Stimulated activated effector memory CD8-positive, alpha-beta T cell treated with anti-CD3 and anti-CD28 coated beads, Interleukin-12 subunit alpha, Interleukin-12 subunit beta, amount 100 ng/mL, for 72 hours (primary cell): ENCODE measurements around the gene KDM4C.

Source experiments
- ATAC-seq: fragments of 150-1000 bp; cut with Tn5 transposase; 2 replicates; pipeline ENCODE4 v1.10.0; 2021
- DNase-seq, 2 donors: peaks; one replicate each; pipeline ENCODE4 v3.0.0; 2021 to 2022; ENCODE audit warnings: low spot score in 2 of 2
- H3K27ac Mint-ChIP-seq: one replicate; pipeline ENCODE4 v1.8.0; 2022; ENCODE audit warnings: mild to moderate bottlenecking, mixed read lengths
- H3K36me3 Mint-ChIP-seq: one replicate; pipeline ENCODE4 v1.8.0; 2022; ENCODE audit warnings: mild to moderate bottlenecking, mixed read lengths
- H3K4me1 Mint-ChIP-seq: one replicate; pipeline ENCODE4 v1.8.0; 2022; ENCODE audit warnings: mixed read lengths
- H3K4me3 Mint-ChIP-seq: one replicate; pipeline ENCODE4 v1.8.0; 2022; ENCODE audit warnings: mild to moderate bottlenecking, mixed read lengths
- H3K9me3 Mint-ChIP-seq: one replicate; pipeline ENCODE4 v1.8.0; 2022; ENCODE audit warnings: mixed read lengths

Gene KDM4C

DNA sequence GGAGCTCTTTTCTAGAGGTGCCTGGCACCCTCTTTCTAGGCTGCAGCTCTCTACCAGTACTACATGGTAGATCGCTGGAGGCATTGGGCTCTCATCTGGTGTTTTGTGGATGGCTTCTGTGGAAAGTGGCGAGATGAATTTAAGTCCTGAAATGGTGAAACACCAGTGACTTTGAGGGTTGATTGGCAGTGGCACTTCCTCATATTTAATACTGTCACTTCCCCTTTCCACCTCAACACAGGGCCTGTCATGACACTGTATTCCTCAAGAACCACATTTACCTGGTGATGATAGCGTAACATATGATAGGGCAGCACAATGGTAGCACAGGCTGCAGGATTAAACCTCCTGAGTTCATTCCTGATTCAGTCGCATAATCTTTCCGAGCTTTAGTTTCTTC is 132.1 kb downstream of the KDM4C start:
- no peak for ATAC-seq
- Mint-ChIP-seq H3K36me3 (peaks cover 61% of the 10 kb centered on the region), H3K27ac (peak overlapping the region; percentile 27), H3K4me1 (peaks cover 46% of the 10 kb centered on the region), H3K9me3 (no peaks in the 10 kb centered on the region), H3K4me3 (no peak overlapping the region)
- no peak for DNase-seq

DNA sequence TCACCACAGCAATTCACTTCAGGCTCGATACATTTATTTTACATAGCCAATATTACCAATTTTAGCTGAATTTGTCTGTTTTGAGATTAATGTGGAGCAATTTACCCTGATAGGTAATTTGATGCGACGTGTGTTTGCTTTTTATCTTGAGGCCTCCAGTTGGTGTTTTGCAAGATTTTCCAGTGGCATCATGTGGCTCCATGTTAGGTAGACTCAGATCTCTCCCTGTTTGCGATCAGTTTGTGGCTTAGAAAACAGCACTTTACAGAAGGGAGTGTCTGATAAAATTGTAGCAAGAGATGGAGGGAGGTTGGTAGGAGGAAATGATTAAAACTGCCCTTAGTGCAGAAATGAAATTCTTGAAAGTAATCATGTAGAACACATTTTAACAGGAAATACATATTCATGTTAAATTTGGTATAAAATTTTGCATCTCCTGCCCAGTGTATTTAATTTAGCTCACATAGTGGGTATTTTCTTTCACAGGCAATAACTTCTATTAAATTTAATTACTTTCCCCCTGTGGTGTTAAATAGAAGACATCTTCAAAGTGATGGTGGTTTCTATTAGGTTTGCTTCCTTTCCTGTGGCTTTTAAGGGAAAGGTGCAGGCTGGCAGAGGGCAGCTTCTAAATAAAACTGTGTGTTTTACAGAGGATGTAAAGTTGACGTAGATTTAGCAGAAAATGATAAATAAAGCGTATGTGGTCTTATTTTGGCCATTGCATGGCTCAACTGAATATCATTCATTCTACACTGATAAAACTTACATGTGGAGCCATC is 135.8 kb downstream of the KDM4C start:
- peaks cover 48% of the 10 kb centered on the region for H3K36me3 Mint-ChIP-seq
- ATAC-seq (peak; percentile 9), DNase-seq (no peak)
- no peaks in the 10 kb centered on the region for H3K9me3 Mint-ChIP-seq
- peaks cover 46% of the 10 kb centered on the region for H3K4me1 Mint-ChIP-seq
- H3K4me3 Mint-ChIP-seq, result peak overlapping the region; percentile 14
- H3K27ac Mint-ChIP-seq, result peak overlapping the region; percentile 71

DNA sequence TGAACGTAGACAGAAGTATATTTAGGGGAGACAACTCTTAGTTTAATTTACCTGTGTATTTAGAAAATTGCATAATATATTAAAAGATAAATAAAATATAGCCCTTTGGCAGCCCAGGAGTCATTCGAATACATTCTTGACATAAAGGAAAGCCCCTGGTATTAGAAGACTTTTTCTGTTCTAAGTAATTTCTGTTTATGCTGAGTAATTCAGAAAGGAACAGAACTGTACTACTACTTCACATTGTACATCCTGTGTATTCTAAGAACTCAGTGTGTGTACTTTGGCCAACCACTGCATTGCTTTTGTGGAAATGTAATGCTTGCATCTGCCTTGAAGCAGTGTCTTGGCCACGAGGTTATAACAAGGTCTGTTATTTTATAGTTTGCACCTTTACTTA is 136.4 kb downstream of the KDM4C start:
- DNase-seq, result no peak
- peak; percentile 95 for ATAC-seq
- no peaks in the 10 kb centered on the region for H3K9me3 Mint-ChIP-seq
- peak overlapping the region; percentile 14 for H3K4me3 Mint-ChIP-seq
- H3K27ac Mint-ChIP-seq, result peak overlapping the region; percentile 71
- H3K36me3 Mint-ChIP-seq, result peaks cover 43% of the 10 kb centered on the region
- H3K4me1 Mint-ChIP-seq, result peaks cover 48% of the 10 kb centered on the region

DNA sequence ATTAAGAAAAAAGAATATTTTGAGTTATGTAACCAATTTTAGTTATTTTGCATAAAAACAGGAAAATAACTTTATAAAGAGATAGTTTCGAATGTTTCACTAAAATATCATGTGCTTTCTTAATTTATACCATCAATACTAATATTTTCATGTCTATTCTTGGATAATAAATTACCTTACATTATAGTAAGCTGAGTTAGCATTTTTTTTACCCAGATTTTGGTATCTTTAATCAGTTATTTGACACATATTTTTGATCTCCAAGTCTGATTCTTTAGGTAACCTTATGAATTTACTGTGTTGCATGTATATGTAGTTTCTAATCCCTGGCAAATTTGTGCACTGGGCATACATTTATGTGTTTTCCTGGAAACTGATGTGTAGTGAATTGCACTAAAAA is 138.0 kb downstream of the KDM4C start:
- Mint-ChIP-seq H3K27ac (no peak overlapping the region), H3K4me3 (no peak overlapping the region), H3K9me3 (no peaks in the 10 kb centered on the region), H3K36me3 (peaks cover 27% of the 10 kb centered on the region), H3K4me1 (peaks cover 51% of the 10 kb centered on the region)
- ATAC-seq, result no peak
- DNase-seq, result no peak

DNA sequence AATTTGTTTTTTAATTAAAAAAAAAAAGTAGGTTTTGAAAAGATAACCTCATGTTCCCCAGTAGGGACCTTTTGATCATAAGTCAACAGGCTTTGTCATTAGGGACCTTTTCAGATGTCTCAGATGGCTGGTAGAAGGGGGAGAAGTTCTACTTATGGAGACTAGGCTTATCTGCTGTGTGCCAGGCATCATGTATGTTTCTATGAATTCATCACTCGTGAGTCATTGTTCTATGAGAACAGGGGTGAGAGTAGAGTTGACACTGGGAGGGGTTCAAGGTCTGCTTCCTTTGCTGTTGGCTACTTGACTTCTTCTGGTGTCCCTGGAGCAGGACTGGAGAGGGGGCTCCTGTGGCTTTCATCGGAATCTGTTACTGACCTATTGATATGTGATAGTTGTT is 138.8 kb downstream of the KDM4C start:
- H3K4me1 Mint-ChIP-seq, result peaks cover 54% of the 10 kb centered on the region
- H3K4me3 Mint-ChIP-seq, result no peak overlapping the region
- peak overlapping the region; percentile 39 for H3K27ac Mint-ChIP-seq
- peak; percentile 82 for ATAC-seq
- no peaks in the 10 kb centered on the region for H3K9me3 Mint-ChIP-seq
- peaks cover 23% of the 10 kb centered on the region for H3K36me3 Mint-ChIP-seq
- DNase-seq, result no peak

DNA sequence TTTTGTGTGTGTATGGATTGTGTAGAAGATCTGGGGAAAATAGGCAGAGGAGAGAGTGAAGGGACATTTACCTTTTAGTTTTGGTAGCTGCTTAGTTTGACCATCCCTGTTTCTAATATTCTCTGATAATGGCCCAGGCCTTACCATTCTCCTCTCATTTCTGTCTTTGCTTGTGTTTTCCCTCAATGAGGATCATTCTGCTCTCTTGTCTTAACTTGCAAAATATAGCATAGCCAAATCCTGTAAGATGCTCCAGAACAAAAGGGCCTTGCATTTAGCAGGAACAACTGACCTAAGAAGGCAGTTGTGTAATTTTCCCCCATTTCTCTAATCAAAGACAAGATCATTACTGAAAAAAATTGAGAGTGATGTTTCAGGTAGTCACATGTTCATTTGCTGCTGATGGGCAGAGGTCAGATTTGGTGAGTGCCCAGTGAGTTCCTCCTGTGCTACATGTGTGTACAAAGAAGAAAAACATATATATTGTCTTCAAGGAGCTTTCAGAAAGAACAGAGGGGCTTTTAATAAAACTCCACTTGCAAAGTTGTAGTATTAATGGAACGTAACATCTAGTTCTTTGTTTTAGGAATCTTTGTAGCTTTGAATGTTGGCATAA is 139.5 kb downstream of the KDM4C start:
- Mint-ChIP-seq H3K36me3 (peaks cover 18% of the 10 kb centered on the region), H3K4me1 (peaks cover 60% of the 10 kb centered on the region), H3K27ac (peak overlapping the region; percentile 39), H3K9me3 (no peaks in the 10 kb centered on the region), H3K4me3 (no peak overlapping the region)
- ATAC-seq (no peak), DNase-seq (no peak)

DNA sequence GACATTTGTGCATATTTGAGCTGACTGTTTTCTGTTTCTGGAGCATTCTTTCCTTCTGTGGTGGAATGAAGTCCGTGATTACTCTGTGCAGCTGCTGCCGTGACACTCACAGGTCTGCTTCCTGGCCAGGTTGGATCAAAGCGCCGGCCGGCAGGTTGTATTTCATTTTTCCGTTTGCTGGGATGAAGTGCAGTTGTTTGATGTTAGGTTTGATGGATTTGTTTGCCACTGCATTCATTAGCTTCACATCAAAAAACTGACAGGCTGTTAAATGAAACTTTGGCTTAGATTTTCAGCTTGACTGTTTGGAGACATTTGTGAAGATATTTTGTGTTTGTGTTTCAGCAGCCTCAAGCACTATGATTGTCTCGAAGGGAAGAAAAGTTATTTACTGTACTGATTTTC is 140.1 kb downstream of the KDM4C start:
- Mint-ChIP-seq H3K4me3 (no peak overlapping the region), H3K9me3 (no peaks in the 10 kb centered on the region), H3K27ac (no peak overlapping the region), H3K36me3 (peaks cover 18% of the 10 kb centered on the region), H3K4me1 (peaks cover 65% of the 10 kb centered on the region)
- no peak for ATAC-seq
- DNase-seq, result no peak

DNA sequence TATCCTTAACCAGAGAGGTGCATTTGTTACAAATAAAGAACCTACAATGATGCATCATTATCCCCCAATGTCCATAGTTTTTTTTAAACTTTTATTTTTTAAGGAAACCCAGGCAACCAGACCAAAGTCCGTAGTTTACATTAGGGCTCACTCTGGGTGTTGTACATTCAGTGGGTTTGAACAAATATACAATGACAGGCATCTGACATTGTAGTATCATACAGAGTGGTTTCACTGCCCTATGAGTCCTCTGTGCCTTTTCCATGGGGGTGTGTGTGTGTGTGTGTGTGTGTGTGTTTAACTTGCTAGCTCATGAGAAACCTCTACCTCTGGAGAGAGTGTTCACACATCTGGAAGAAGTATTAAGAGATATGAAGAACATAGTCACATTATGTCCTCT is 141.5 kb downstream of the KDM4C start:
- H3K36me3 Mint-ChIP-seq, result peaks cover 11% of the 10 kb centered on the region
- peaks cover 52% of the 10 kb centered on the region for H3K4me1 Mint-ChIP-seq
- no peak for DNase-seq
- H3K4me3 Mint-ChIP-seq, result no peak overlapping the region
- H3K9me3 Mint-ChIP-seq, result no peaks in the 10 kb centered on the region
- H3K27ac Mint-ChIP-seq, result peak overlapping the region; percentile 29
- peak; percentile 40 for ATAC-seq

DNA sequence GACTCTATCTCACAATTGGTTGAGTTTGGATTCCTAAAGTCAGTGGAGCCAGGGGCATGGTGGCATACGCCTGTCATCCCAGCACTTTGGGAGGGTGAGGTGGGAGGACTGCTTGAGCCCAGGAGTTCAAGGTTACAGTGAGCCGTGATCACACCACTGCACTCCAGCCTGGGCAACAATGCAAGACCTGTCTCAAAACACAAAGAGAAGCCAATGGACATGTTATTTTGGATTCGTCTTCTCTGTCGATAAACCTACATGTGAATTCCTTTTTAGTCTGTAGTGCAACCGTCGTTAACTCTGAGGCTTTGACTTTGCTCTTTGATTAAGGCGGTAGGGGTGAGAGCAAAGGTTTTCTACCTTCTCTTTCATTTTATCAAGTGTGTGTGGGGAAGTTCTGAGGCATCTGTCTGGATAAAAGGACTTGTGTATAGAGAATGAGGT is 142.7 kb downstream of the KDM4C start:
- DNase-seq (no peak), ATAC-seq (no peak)
- no peak overlapping the region for H3K4me3 Mint-ChIP-seq
- no peaks in the 10 kb centered on the region for H3K9me3 Mint-ChIP-seq
- peaks cover 11% of the 10 kb centered on the region for H3K36me3 Mint-ChIP-seq
- H3K4me1 Mint-ChIP-seq, result peaks cover 47% of the 10 kb centered on the region
- no peak overlapping the region for H3K27ac Mint-ChIP-seq

DNA sequence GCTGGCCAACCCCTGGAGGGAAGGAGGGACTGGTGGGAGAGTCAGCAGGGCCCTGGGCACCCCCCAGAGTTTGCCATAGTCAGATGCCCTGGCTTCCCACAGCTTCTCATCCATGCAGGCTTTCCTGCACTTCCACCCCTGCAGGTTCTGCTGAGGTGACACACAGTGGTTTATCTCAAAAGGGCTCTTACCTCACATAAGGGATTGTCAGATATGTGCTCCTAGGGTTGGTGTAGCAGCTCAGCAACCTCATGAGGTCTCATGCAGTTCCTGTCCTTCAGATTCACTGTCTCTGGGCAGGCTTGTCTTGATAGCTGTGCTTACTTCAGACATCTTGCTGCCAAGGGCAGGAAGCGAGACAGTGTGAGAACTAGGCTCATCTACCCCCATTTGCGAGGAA is 143.4 kb downstream of the KDM4C start:
- Mint-ChIP-seq H3K4me3 (no peak overlapping the region), H3K36me3 (peaks cover 11% of the 10 kb centered on the region), H3K27ac (peak overlapping the region; percentile 67), H3K9me3 (no peaks in the 10 kb centered on the region), H3K4me1 (peaks cover 47% of the 10 kb centered on the region)
- ATAC-seq (peak; percentile 49), DNase-seq (no peak)

DNA sequence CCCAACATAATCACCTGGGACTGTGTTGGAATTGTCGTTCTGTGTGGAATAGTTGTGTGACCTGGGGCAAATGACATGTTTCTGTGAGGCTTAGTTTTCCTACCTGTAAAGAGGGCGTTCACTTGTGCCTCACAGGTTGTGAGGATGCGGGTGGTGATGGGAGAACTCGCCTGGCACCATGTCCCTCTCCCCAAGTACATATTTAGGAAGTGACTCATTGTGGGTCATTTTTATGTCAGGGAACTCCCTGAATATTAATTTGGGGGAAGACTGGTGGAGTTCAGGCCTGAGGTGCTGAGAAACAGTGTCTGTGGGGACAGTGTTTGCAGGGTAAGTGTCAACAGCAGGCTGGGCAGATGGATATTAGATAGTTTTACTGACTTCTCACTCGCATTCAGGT is 144.7 kb downstream of the KDM4C start:
- Mint-ChIP-seq H3K4me1 (peaks cover 36% of the 10 kb centered on the region), H3K4me3 (no peak overlapping the region), H3K27ac (peak overlapping the region; percentile 13), H3K9me3 (no peaks in the 10 kb centered on the region), H3K36me3 (peaks cover 5% of the 10 kb centered on the region)
- ATAC-seq (peak; percentile 62), DNase-seq (no peak)

DNA sequence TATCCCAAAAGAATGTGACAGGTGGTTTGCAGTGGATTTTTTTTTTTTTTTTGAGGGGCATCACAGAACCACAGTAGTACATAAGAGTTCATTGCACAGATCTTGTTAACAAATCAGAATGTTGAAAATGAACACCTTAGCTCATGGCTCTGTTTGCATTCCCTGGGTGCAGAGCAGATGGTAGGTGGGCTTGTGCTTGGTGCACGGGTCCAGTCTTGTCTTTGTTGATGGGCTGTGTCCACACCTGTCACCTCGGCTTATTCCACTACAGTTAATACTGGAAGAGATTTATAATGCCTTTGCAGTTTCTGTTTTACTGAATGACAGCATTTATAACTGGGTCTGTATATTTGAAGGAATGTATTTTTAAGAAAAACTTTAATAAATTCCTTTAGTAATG is 146.6 kb downstream of the KDM4C start:
- no peak overlapping the region for H3K27ac Mint-ChIP-seq
- H3K9me3 Mint-ChIP-seq, result no peaks in the 10 kb centered on the region
- DNase-seq, result no peak
- H3K4me3 Mint-ChIP-seq, result no peak overlapping the region
- peaks cover 37% of the 10 kb centered on the region for H3K4me1 Mint-ChIP-seq
- H3K36me3 Mint-ChIP-seq, result peaks cover 5% of the 10 kb centered on the region
- no peak for ATAC-seq

DNA sequence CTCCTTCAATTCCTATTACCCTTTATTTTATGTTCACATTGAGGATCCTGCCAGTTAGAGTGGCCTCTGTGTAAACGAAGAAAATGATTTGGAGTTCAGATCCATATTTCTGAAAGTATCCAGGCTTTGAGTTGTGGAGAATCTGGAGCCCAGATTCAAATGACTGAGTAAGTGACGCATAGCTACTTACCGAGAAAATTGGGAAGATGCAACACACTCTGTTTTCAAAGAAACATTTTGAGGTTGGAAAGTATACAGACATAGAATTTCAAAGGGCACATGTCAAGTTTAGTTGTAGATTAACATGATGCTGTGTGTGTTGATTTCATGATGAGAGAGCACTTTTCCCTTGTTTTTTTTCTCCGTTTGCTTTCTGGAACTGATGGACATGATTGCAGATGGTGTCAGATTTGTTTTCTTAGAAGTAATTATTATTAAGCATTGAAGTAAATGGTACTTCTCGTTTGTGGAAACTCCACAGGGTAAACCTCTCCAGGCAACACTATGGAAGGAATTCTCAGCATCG is 148.1 kb downstream of the KDM4C start:
- no peak for DNase-seq
- no peak overlapping the region for H3K4me3 Mint-ChIP-seq
- no peak overlapping the region for H3K27ac Mint-ChIP-seq
- no peaks in the 10 kb centered on the region for H3K9me3 Mint-ChIP-seq
- peaks cover 23% of the 10 kb centered on the region for H3K4me1 Mint-ChIP-seq
- ATAC-seq, result no peak
- H3K36me3 Mint-ChIP-seq, result peaks cover 5% of the 10 kb centered on the region

DNA sequence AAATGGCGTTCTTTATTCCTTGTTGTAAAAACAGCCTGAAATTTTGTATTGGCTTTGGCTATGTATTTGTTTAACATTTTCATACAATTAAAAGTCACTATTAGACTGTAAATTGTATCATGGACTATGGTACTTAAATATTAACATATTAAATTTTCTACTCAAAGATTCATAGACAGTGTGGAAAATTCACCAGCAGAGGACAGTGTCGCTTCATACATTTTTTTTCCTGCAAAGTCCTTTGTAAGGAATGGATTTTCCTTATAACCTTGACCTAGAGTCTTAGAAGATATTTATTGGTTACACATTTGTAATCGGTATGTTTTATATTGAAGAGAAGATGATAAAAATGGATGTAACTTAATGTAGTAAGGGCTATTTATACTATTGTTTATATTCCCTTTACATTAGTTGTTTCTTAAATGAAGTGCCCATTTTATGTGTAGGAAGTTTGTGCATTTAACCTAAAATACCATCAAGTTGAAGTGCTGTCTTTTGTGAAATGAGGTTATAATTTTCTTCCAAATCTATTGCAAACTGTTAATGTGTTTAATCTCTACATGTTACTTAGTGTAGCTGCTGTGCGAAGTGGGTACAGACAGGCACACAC is 150.1 kb downstream of the KDM4C start:
- H3K36me3 Mint-ChIP-seq, result no peaks in the 10 kb centered on the region
- no peaks in the 10 kb centered on the region for H3K9me3 Mint-ChIP-seq
- H3K27ac Mint-ChIP-seq, result peak overlapping the region; percentile 67
- DNase-seq (no peak), ATAC-seq (no peak)
- H3K4me3 Mint-ChIP-seq, result no peak overlapping the region
- peaks cover 14% of the 10 kb centered on the region for H3K4me1 Mint-ChIP-seq

DNA sequence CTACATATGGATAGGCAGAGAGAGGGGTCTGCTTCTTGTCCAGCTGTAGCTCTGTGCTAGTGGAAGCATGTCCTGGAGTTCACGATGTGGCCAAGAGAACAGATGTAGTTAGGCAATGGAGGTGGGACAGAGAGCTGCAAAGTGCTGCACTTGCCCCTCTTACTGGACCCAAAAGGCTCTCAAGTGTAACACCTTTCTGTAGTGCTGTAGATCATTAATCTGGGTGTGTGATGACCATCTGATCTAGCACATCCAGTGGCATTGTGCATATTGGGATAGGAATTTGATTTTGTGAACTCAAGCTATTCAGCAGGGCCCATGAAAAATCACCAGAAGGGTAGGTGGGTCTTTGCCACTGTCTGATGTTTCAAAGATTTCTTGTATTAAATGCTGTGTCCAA is 151.4 kb downstream of the KDM4C start:
- no peaks in the 10 kb centered on the region for H3K36me3 Mint-ChIP-seq
- no peak overlapping the region for H3K4me3 Mint-ChIP-seq
- no peak overlapping the region for H3K27ac Mint-ChIP-seq
- DNase-seq (no peak), ATAC-seq (no peak)
- H3K4me1 Mint-ChIP-seq, result peaks cover 14% of the 10 kb centered on the region
- H3K9me3 Mint-ChIP-seq, result no peaks in the 10 kb centered on the region

DNA sequence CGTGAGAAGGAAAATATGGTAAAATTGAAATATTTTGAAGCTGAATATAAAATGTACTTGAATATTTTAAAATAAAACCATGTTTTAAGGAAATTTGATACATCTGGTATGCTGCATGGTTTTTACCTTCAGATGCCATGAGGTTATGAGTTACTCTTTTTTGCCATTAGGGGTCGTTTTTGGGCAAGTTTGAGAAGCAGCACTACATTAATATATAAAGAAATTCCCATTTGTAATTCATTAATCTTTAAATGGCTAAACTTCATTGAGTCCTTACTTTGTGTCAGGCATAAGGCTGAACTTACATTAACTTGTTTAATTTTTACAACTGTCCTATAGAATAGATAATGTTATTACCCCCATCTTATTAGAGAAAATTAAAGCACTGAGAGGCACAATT is 152.3 kb downstream of the KDM4C start:
- Mint-ChIP-seq H3K36me3 (no peaks in the 10 kb centered on the region), H3K9me3 (no peaks in the 10 kb centered on the region), H3K27ac (no peak overlapping the region), H3K4me1 (peaks cover 14% of the 10 kb centered on the region), H3K4me3 (no peak overlapping the region)
- no peak for DNase-seq
- no peak for ATAC-seq
